HG03469 (cell line): ENCODE data around the gene MAML3.

ENCODE experiments used
- ATAC-seq: cut with Tn5 transposase; IDR thresholded peaks from one replicate; pipeline ENCODE4 v1.9.1; 2021; ENCODE audit warnings: mild to moderate bottlenecking, moderate library complexity, moderate number of reproducible peaks; ENCODE audit not compliant: unreplicated experiment

Gene MAML3

DNA sequence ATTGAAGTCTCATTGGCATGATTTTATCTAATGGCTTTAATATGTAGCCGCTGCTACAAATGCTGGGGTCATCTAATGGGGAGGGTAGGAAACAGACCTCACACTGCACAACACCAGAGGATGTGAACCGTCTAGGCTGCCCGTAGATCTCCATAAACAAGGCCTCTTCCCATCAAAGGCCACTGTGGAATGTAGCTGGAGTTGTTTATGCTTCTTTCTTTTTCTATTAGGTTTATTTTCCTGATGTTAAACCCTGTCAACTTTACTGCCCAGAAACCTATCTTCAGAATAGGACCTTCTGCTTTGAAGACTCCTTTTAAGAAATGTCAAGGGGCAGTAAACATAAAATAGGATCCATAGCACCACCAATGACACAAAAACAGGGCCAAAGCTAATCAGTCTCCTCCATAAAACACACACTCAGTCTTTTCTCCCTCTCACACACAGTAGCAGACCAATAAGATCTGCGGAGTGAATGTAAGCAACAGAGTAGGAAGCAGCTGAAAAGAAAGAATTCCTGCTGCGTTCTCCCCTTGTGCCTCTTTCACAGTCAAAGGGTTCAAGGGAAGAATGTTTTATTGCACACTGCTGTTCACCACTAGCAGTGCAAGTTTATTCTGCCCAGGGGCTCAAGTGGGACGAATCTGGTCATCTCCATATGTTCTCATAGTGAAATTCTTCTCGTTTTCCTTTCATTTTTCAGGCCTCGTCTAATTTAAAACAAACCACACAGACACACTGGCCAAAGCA is 72.2 kb downstream of the MAML3 start:
- ATAC-seq, result no peak

DNA sequence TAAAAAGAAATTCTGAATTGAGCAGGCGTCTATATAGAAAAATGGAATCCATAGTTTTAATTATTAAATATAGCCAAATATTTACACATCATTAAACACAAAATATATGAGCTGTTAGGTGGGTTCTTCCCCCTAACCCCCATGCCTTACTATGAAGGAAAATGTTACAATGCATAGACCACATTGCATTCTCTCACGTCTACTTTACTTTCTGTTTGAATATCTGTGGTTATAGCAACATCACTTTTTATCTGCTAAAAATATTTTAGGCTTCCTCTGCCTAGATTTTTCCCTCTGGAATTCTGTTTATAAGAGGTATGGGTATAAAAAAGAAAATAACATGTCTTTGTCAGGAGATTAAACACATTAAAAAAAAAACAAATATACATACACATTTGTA is 73.1 kb downstream of the MAML3 start:
- ATAC-seq, result no peak

DNA sequence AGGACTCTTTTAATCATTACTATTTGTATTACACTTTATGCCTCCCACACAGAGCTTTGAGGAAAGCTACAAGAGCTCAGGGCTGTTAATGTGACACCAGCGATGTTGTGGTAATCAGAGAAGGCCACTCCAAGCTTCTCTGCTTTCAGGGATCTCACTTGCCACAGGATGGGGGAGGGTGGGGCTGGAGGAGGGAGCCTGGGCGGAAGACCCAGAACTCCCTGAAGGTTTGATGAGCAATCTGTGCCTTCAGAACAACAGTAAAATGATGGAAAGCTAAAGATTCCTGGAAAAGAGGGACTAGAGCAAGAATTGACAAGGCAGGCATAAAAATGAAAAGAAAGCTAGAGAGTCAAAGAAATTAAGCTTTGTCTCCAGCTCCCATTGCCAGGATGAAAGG is 75.6 kb downstream of the MAML3 start:
- ATAC-seq, result no peak

DNA sequence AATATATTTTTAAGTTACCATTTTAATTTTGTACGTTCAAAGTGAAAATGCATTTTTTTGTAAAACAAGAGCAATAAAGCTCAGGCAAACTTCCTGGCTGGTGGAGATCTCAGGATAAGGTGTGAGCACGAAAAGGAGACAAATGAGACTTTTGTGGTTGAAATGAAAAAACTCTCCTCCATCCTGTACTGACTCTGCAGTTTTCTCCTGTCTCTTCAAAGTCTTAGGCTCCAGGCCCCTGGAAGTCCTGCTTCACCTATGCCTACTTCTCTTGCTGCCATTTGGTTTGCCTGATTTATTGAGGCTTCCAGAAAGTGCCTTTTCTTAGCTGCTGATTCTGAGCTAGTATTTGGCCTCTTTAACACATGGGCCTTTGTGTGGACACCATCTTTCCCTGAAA is 77.7 kb downstream of the MAML3 start:
- no peak for ATAC-seq

DNA sequence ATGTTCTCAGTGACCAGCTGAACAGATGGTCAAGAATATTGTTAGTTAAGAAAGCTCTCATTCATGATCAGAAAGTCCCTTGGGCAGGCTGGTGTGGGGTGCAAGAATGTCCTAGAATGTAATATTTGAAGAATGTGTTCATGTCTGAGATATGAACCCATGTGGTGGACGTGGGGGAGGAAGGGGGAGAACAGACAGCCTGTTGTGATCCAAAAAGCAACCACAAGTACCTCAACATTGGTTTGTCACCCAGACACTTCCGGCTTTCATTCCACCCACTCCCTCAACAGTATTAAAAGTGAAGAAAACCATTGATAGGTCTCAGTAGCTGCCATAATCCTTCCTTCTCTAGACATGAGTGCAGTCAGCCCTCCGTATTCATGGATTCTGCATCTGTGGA is 82.2 kb downstream of the MAML3 start:
- peak; percentile 80 for ATAC-seq

DNA sequence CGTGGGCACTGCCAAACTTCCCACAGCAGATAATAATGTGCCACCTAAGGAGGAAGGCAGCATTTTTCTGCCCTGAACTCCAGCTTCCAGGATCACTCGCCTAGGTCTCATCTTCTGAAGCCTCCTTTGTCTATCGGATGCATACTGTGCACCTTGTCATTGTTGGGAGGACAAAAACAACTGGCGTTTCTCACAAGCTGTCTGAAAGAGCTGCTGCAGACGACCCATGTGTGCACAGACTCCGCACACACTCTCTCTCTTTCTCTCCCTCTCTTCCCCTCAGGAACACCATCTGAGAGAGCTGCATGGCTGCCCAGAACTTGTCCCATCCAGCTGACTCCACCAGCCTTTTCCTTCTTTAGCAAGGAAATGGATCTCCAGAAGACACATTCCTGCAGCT is 83.0 kb downstream of the MAML3 start:
- no peak for ATAC-seq

DNA sequence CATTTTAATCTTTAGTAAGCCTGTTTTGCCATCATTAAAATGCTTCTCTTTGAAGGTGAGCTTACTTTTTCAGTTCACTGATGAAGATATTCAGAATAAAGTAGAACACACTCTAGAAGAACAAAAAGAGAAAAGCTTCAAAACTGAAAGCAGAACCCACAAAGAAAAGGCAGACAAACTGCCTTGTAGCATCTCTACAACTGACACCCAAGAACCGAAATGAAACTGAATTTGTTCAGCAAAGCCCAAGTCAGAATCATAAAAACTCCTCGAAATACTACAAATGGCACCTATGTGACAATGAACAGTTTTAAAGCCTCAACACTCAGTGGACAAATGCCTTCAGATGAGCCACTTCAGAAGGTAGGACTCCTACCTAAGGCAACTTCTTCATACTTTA is 83.6 kb downstream of the MAML3 start:
- ATAC-seq, result no peak

DNA sequence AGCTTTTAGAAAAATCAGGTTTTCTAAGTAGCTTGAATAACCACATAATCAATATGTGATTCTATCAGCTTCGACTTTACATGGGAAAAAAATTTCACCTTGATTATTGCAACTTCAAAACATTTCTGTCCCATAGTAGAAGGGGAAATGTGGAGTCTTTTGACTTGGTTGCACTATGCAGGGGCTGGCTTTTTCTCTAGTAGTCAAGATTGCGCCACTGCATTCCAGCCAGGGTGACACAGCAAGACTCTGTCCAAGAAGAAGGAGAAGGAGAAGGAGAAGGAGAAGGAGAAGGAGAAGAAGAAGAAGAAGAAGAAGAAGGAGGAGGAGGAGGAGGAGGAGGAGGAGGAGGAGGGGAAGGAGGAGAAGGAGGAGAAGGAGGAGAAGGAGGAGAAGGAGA is 84.9 kb downstream of the MAML3 start:
- no peak for ATAC-seq

DNA sequence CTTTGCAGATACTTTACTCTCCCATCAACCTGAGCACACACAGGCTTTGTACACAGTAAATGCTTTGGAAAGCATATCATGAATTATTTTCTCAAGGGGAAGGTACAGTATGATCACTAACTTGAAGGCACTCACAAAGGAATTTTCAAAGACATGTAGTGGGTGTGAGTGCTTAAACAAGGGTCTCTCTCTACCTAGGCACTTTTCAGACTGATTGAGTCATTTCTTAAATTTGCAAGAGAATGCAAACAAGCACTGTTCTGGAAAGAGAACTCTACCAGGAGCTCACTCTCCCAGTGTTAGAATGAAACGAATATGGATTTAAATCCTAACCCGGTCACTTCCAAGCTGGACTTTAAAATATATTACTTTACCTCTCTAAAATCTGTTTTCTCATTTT is 85.7 kb downstream of the MAML3 start:
- no peak for ATAC-seq

DNA sequence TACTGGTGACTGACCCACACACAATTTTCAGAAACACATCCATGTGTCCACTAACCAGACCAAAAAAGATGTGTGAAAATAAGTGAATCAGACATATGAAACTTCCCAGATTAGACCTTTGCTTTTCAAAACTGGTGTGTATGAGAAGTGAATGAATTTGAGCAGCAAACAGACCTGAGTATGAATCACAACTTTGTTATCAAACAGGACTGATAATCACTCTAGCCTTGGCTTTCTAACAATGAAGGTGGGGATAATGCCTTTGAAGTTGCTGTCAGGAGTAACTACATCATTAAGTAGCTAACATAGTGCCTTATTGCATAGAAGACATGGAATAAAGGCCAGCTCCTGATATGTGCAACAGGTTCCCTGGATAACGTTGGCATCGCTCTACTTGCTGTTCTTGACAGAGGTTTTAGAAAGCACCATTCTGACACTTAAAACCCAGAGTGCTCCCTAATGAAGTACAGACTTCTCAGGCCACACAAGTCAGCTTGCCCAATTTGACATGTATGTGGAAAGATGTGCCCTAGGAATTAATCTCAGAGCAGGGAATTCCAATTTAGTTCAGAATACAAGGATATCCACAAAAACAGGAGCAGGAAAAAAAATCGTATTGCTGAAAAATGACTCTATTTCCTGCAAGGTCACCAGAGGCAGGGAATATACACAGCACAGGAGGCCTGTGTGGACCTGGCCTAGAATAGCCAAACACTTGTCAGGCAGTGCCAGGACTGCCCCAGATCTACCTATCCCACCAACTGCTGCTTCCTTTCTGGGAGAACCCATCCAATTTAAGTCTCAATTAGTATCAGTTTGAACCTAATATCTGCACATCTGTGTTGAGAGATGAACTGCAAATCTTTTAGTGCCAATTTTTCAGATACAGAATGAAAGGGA is 87.7 kb downstream of the MAML3 start:
- no peak for ATAC-seq

DNA sequence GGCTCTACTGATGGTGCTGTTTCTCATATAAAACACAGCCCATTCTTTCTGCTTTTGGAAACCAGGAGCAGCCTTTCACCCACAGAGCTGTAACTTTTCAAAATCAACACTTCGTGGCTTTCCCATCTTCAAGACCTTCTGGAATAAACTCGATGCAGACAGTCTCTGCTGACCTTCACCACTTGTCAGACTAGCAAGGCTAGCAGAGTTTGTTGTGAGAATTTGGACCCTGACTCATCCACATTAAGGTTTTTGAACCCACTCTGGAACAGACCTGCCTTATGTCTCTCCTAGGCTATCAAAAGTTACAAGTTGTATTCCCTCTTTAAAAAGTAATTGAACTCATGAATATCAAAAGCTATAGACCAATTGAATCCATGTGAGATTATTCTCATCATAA is 88.6 kb downstream of the MAML3 start:
- ATAC-seq, result no peak

DNA sequence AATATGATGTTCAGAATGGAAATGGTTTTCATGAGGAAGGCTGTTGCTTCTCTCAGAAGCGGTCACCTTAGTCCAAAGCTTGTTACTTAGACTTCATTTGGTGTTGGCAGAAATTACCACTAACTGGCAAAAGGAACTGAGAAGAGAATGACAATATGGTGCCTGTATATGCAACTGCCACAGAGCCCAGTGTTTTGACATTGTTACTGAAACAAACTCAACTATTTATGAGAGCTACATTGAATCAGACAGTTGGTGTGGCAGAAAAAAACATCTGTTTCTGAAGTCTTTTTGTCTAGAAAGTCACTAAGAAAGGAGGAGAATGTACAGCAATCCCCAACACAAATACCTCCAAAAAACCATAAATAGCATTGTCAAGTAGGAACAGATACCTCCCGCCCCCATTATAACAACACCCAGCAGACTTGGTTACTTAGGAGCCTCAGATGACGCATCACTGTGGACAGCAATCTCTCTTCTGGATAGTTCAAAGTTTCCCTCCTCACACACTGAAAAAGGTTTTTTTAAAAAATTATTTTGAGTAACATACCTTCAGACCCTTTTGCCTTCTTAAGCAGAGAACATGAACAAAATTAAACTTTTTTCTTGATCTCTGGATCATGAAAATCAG is 92.2 kb downstream of the MAML3 start:
- no peak for ATAC-seq

DNA sequence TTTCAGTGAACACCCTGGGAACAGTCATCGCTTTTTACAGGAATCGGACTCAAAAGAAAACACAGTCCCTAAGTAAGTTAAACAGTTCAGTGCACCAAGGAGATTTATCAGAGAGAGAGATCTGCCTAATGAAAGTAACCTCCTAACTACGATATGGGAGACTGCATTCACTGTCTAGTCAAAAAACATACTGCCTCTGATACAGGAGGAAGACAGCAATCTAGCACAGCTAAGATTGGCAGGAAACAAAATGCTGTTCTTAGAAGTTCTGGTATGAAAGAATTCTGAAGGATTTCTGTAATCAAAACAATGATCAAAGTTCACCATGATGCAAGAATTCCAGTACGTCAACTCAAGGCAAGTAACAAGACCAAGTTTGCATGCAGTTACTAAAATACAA is 92.8 kb downstream of the MAML3 start:
- ATAC-seq, result no peak

DNA sequence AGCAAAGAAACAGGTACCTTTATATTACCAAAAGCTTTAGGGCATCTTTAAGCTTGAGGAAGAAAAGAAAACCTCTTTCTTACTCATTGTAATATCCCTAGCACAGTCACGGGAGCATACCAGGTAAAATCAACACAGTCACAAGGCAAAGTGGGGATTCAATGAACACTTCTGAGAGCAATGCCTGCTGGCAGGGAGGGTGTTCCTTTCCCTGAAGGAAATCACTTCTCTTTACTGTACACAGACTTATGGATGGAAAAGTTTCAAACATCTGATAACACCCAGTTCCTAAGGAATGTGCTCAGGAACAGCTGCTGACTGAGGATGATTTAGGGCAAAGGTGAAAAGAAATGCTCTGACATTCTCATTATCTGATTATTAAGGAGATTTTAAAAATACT is 94.8 kb downstream of the MAML3 start:
- ATAC-seq, result no peak

DNA sequence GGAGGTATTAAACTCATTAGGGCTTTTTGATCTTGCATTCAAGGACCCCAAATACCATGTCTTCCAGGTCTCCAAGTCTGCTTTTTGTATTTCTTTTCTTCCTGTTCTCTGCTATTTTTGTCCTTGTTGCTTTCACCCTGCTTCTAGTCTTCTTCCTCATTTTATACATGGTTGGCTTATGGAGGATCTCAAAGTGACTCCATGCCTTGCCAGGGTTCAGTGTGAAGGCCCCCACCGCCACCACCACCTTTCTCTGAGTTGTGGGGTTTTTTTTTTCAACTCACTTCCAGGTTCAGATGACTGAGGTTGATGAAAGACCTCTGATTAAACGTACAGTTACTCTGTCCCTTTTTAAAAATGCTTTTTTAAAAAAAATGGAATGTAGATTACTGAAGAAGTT is 96.3 kb downstream of the MAML3 start:
- no peak for ATAC-seq

DNA sequence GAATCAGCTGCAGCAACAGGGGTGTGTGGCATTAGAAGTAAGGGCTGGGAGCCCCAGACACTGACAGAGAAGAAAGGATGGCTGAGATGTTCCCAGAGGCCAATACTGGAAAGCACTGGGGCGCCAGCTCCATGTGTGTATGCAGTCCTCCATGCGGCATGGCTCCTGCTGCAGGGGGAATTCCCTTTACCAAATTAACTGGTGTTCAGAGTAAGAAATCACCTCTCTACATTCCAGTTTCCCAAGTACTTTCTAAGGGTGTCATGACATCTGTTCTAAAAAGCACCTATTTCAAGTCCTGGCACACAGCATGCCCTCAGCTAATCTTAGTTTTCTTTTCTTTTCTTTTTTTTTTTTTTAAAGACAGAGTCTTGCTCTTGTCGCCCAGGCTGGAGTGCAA is 98.0 kb downstream of the MAML3 start:
- ATAC-seq, result no peak

DNA sequence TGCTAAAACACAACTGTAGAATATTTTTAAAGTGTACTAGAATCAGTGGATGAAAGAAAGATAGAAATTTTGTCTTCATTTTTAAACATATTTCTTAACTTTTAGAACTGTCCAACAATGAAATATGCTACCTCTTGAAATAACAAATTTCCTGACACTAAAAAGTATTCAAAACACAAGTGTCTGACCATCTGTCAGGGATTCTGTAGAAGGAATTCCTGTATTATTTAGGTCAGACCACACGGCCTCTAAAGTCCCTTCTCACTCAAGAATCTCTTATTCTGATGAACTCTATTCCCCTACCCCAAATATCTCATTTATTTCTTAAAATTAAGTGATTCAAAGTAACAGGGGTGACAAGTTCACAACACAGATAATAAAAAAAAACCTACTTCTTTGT is 99.1 kb downstream of the MAML3 start:
- ATAC-seq, result no peak

DNA sequence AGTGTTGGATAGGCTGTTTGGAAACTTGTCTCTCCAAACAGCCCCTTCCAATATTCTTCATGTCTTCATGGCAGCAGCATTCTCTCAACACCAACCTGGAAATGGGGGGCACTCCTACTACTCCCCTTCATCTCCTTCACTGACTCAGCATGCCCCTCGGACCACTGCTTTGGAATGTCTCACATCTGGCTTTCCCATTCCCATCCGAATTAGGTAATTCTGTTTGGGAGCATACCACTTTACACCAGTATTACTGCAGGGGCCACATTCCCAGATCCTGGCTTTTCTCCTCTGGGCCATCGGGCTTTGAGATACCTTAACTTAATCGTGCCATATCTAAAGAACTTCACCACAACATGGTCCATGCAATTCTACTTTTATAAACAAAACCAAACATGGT is 100.8 kb downstream of the MAML3 start:
- no peak for ATAC-seq

DNA sequence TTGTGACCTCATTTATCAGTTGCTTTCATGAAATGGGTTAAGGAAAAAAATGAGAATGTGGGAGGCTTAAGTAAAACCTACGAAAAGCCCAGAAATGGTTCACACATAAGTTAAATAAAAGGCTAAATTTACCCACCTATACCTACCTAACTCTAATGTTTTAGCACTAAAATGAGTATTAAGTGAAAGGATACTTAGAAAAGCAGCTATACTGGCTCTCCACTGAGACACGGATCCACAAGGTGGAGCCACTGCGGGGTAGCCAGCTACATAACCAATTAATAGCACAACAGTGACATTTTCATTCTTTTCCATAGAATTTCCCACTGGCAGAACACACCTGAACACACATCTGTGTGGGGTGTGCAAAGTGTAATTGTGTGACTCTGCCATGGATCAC is 101.9 kb downstream of the MAML3 start:
- no peak for ATAC-seq

DNA sequence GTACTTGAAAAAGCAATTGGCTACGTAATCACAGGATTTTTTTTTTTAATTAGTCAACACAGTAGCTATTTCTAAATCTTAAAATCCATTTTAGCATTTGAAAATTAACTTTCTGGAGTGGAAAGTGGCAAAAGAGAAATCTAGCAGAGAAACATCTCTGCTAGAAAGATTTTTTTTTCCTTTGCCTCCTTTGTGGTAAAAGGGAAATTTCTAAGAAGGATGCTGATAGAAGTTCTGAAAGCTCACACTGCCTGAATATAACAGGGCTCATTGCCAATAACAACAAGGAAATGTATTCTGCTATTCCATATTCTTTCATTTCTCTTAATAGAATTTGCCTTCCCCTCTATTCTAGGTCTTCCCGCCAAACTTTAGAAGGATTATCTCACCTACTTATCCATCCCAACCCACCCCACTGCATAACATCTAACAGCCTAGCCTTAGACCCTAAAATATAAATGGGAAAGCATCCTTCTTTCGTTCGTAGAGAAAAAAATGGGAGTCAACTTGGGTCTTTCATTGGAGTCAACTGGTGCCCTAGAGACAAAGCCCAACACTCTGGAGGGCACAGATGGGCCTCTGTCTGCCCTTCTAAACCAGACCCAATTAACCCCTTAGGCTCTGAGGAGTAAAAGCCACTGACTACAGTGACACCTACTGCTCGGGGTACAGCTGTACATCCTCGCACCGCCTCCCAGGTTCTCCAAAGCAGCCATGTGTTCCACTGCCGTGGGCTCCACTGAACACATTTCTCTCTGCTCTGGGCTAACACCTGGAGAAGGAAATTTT is 103.9 kb downstream of the MAML3 start:
- no peak for ATAC-seq
